NOMO-1 (cell line): ENCODE results near the gene MARCHF10.
"Not testable (repeated sequence)": the region's sequence is repeated elsewhere in the genome, so short reads cannot be mapped to it uniquely, and the experiment has no call there.

Experiments used
- DNase-seq, 2 experiments: peaks; one replicate each; lab custom pipeline; 2025; ENCODE audit not compliant: unreplicated experiment in 2 of 2; lab: John Stamatoyannopoulos, UW

MARCHF10 gene

DNA sequence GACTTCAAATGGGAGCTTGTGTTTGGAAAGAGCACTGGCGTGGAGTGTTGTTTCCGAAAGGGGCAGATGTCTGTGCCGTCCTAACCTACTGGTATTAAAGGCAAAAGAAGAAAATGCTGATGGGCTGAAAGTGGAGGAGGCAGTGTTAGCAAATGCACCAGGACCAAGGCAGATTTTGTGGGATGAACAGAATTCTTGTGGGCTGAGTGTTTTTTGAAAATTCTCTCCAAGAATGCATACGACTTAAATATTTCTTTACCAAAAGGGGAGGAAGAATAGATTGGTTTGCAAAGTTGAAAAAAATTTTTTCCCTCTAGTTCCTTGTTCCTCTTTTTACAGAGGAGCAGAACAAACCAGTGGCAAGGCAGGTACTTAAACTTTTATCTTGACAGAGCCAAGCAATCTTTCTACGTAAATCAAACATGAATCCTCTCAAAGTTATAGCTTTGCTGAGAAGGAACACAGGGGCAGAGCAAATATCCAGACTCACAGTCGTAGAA is 16.8 kb downstream of the MARCHF10 start:
- DNase-seq, result peak in 1 of 2 experiments; percentile 57

DNA sequence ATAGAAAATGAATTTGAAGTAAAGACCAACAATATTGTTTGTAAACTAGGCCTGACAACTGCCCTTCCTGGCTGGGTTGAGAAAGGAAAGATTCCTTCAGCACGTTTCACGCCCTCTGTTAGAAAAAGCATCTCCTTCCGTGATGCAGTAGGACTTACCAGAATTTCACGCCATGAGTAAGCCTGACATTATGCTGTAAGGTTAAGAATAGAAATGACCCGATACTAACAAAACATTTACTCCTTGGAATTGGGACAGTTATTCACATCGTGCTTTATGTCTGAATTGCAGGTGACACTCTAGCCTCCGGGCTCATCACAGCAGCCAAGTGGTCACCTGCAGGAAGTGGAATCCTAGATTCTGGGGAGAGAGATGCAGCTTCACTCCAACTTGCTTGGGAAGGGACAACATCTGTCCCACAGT is 17.5 kb downstream of the MARCHF10 start:
- no peak for DNase-seq

DNA sequence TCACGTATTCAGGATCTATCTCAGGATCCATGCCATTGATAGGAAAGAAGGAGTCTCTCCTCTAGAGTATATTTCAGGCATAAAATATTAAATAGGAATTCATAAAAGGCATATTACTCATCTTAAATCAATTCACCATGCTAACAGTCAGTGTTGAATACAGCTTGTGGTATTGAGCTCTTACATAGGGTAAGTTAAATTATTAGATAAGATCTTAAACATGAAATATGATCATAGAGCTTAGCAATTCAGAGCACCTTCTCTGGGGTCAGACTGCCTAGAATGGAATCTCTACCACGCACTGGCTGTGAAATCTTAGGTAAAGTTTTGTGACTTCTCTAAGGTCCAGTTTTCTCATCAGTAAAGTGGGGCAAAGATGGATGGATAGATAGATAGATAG is 20.7 kb downstream of the MARCHF10 start:
- no peak for DNase-seq

DNA sequence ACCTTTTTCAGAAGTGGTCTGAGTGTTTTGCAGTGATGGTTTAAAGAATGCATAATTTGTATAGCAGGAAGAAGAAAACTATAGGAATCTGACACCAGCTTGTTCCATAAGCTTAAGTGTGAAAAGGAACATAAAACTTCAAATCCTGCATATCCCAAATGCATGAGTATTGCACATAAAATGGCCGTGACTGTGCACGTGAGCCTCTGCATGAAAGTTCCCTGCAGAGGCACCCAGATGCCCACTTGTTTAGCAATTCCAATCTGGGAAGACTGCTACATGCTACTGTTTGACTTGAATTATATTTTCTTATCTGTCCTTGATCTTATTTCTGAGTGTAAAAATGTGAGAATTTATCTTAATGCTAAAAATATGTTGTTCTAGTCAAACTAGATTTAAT is 21.5 kb downstream of the MARCHF10 start:
- DNase-seq, result no peak

DNA sequence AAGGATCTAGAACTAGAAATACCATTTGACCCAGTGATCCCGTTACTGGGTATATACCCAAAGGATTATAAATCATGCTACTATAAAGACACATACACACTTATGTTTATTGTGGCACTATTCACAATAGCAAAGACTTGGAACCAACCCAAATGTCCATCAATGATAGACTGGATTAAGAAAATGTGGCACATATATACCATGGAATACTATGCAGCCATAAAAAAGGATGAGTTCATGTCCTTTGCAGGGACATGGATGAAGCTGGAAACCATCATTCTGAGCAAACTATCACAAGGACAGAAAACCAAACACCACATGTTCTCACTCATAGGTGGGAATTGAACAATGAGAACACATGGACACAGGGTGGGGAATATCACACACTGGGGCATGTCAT is 22.1 kb downstream of the MARCHF10 start:
- DNase-seq, result not testable (repeated sequence)

DNA sequence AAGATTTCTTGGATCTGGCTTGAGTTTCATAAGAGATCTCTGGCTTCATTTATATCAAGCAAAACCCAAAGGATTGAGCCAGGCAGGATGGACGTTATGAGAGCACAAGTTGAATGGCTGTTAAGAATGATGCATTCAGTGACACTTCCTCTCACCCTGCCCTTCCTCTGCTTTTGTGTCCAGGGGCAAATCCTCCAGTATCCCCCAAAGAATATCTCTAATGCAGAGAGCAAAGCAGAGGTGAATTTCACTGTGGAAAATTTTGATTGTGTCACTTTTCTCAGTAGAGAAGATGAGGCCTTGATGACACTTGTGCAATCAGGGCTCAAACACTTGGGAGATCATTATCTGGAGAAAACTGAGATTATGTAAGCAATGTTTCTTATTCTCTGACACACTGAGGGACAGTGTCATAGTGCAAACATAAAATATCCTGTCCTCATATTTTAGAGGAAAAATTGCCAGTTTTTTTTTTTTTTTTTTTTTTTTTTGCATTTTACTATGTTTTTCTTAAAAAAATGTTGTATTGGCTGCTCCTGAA is 25.3 kb downstream of the MARCHF10 start:
- DNase-seq, result peak in 1 of 2 experiments; percentile 34

DNA sequence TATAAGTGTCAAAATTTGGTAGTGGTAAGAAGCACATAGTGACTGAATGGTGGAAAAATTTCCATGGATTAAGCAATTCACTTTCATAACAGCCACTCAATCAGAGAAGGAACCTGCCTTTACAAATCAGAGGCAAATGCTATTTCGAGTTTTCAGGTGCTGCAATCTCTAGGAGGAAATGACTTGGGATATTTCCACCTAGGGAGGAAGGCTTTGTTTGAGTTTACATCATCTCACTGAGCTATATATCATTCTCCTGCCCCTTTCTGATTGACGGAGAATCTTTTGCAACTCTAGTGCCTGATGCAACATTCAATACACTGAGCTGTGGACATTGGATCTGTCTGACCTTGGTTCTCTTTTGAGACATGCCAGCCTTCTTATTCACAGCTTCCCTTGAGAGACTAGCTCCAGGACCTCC is 26.3 kb downstream of the MARCHF10 start:
- DNase-seq, result peak; percentile 42 to 60

DNA sequence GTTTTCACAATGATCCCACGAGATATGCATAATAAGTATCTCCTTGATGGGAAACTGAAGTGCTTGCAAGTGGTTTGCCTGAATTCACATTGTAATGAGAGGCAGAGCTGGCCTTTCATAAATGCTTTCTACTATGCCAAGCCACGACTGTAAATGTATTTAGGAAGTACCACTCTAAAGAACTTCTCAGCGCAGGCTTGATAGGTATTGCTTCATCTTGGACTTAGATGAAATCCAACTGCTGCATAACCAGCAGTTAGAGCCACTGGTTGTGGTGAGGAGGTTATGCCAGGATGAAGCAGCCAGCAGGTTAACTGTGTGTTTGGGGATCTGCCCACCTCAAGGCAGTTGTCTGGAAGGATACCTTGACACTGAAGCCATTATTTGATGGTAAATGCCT is 26.8 kb downstream of the MARCHF10 start:
- DNase-seq, result peak; percentile 42 to 75

DNA sequence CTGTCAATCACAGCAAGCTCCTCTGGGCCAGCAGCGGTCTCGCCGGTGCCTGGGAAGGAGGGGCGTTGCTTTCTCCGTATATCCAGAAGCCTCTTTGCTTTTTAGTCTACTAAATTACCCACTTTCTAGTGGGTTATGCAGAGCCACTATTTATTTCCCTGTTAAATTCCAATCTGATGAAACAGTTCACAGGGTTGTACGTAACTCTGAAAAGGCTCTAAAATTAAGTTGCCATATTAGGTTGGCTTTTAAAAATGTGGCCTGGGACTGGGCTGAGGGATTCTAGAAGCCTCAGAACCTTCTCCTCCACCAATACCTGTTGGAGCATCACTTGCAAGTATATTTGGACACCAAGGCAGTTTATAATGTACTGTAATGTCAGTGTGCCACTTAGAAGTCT is 27.2 kb downstream of the MARCHF10 start:
- no peak for DNase-seq

DNA sequence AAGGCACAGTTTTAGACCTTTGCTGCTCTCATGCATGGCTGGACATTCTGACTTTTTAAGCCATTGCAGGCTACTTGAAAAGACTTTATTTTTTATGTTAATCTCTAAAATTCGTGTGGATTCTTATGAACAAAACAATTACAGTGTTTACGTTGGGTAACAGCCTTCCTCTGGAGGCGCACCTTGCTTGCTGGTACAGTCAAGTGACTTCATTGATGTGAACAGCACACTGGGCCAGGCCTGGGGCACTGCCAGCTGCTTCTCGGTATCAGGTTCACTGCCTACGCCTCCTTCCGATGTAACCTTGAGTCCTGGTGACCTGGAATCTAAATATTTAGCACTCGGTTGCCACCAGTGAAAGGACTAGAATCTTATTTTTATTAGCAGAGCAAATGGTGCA is 27.8 kb downstream of the MARCHF10 start:
- no peak for DNase-seq

DNA sequence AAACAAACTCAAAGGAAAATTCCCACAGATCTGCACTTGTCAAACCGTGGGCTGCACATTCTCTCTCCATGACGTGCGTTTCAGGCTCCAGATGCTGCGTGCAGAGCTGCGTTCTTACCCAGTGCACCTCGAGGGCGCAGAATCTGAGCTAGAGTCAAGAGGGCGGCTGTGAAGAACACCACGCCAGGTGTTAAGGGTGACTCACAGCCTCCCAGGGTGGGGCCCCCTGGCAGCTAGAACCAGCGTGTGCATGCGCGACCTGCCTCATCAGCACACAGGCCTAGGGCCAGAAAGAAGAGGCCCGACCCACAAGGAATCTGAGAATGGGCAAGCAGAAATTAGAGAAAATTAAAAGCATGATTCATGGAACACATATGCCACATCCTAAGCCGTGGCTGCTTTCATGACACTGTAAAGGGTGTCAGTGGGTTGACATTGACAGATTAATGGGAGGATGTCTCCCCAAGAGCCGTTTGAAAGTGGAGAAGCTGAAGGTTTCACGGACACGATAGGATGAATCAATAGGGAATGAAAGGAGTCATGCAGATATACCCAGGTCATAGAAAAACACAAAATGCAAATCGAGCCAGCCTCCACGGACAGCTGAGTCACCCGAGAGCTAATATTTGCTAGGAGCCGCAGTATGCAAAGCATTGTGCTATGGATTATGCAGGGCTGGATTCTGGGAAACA is 29.0 kb downstream of the MARCHF10 start:
- DNase-seq, result no peak

DNA sequence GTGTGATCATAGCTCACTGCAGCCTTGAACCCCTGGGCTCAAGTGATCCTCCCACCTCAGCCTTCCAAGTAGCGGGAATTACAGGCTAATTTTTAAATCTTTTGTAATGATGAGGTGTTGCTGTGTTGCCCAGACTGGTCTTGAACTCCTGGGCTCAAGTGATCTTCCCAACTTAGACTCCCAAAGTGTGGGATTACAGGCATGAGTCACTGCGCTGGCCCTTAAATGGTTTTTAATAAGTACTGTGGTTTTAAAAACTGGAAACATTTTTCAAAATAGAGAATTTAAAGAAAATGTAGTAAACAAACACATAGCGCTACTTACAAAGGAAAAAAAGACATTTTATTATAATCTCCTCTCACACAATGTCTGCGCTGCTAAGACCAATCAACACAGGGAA is 32.2 kb downstream of the MARCHF10 start:
- DNase-seq, result no peak

DNA sequence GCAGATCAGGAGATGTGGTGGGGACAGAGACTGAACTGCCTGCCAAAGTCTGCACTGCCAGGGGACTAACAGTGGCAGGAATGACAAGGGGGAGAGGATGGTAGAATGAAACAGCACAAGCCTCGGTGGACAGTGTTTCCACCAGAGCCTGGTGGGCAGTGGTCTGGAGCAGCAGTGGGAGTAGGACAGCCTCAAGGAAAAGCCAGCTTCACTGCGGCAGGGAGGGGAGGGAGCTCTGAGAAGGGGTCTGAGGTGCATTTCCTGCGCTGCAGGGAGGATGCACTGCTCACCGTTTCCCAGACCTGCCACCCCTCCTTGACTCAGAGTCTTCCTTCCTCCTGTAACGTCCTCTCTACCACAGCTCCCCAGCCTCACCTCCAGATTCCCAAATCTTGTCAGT is 33.8 kb downstream of the MARCHF10 start:
- no peak for DNase-seq

DNA sequence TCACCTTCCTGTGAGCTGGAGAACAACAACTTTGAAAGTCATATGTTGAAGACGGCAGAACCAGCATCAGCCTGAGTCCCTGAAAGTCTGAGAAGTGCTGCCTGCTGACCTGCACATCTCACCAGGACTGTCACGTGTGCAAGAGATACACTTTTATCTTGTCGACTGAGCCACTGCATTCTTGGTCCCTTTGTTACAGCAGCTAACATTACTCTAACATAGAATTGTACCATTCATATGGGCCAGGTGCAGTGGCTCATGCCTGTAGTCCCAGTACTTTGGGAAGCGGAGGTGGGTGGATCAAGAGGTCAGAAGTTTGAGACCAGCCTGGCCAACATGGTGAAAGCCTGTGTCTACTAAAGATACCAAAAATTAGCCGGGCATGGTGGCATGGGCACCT is 40.1 kb downstream of the MARCHF10 start:
- DNase-seq, result no peak

DNA sequence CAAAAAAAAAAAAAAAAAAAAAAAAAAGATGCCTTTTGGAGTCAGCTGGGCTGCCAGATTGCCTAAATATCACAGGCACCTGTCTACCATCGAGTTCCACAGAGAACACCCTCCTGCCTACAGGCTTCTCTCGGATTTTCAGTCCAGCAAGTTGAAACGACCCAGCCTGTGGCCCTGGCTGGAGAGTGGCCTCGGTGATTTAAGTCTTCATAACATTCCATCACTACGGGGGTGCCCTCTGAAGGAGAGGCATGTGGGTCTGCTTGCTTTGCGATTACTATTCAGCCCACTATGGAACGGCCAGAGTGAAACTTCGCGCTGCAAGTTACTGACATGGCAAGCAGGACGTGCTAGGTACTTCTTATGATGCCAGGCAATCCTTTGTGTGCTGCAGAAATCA is 42.8 kb downstream of the MARCHF10 start:
- DNase-seq, result no peak

DNA sequence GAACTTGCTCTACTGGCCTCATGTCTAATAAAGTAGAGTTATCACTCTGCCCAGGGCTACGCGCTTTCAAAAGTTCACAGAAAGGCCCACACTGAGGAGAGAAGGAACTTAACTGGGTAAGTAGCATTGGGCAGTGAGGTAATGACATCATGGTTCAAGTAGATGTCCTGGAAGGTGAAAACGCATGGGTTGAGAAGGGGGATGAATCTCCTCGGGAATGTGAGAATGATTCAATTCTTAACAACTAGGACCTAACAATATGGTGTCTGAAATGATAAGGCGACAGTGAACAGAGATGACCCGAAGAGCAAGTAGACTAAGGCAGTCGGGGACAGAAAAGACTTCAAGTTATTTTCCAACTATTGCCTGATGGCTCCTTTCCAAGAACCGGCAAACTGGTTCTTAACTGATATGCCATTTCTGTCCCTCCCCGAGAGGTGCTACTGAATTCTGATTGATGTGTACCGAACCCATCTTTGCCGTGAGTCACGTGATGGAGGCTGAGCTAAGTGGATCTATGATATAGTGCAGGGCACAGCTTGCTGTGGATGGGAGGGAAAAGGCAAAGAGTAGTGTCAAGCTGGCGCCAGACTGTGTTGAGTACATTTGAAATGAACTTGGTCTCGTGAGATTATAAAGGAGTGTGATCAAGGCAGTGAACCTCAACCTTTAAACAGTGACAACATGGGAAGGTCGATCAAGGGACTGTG is 44.1 kb downstream of the MARCHF10 start:
- no peak for DNase-seq

DNA sequence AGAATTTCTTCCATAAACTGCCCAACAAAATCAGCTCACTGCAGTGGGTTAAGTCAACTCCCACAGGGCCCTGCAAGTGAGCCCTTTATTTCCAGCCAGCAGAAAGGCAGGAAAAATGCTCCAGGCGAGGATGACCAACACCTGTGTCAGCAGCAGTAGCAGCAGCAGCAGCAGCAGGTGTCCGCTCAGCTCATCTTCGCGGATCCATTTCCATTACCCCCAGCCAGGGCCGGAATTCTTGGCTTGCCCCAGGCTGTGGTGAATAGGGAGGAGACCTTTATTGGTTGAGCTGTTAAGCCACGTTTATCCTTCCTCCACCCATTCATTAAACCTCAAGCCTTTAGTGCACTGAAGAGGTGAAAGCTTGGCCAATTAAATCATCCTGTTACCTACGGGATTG is 46.2 kb downstream of the MARCHF10 start:
- no peak for DNase-seq

DNA sequence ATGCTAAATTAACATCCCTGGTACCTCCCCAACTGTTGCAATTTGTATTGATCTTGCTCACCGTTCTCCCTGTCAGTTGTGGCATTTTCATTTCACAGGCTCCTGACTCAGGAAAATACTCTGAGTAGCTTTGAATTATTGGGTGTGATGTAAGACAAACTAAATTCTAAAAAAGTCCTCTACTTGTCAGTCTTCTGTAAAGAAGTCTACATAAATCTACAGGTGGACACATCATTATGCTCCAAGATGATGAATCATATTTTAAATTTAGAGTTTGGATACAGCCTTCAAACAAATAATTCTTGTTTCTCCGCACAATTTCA is 47.2 kb downstream of the MARCHF10 start:
- DNase-seq, result no peak

DNA sequence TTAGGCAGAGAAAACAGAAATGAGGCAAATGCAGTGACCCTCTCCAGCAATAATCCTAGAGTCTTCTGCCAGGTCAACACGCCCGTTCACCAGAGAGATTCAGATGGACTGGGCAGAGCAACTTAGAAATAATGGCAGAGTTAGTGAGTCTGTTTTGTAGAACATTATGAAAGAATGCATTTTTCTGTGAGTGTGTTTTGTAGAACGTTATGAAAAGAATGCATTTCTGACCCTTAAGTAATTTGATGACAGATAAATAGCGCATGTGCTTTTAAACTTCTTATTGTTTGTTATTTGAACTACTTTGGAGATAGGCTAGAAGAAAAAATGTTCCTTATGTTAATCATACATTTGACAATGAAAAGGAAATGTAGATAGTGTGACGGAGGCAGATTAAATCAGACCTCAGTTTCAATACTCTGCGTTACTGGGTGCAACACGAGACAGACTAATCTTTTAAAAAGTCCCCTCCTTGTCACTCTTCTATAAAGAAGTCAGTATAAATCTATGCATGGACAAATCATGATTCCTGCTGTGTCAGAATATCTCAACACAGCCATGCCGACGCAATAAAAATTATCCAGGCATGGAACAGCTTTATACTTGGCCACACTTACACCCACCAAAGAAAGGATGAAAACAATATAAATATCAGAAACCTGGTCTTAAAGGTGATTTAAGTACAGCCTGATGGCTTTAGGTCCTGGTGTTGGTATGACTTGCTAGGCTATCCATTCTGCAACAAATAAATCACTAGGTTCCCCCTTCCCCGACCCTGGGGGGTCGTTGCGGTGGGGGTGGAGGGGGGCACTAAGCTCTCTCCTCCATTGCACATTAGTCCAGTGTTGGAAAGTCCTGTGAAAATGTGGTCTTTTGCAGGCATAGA is 47.8 kb downstream of the MARCHF10 start:
- DNase-seq, result no peak

DNA sequence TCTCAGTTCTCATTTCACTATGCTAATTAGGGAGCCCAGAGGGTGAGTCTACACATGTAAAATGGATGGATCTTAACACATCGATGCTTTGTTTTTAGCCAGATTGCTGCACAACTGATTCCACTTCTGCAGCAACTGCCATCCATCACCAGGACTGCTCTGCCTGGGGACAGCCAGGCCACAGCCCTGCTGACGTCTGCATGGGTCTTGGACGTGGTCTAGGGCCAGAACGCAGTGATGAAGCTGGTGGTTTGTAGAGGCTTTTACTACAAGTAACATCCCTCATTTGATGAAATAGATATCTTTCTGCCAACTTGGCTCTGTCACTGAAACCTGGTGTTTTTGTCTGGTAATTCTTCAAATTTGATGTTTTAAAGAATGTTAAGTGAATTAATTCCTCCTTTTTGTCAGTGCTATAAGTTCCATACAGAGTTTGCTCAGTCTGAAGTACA is 50.6 kb downstream of the MARCHF10 start:
- no peak for DNase-seq

DNA sequence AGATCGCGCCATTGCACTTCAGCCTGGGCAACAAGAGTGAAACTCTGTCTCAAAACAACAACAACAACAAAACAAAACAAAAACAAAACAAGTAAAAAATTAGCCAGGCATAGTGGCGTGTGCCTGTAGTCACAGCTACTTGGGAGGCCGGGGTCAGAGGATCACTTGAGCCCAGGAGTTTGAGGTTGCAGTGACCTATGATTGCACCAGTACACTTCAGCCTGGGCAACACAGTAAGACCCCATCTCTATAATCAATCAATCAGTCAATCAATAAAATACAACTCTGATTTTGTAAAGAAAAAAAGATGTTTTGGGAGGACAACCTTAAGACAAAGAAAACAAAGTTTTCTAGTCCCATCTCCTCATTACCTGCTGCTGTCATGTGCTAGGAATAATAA is 51.9 kb downstream of the MARCHF10 start:
- DNase-seq, result no peak
